ENCODE measurements around the gene SLC16A9.

GRCh38 chr10:59757966-59758365 lies 48.3 kb upstream of the SLC16A9 start:
- TF ChIP-seq CTCF (IDR thresholded peaks at IDR 0.05; ENCODE audit: extremely low read depth in 1 of 2, insufficient read depth in 1 of 2, low read depth in 1 of 2, low read length in 2 of 2) (no peak), MAX (IDR thresholded peaks at IDR 0.05; ENCODE audit: insufficient read depth, insufficient read length) (no peak), MYC (IDR thresholded peaks at IDR 0.05; ENCODE audit: low read depth, low read length) (no peak), POLR2A (IDR thresholded peaks at IDR 0.05; ENCODE audit: low read depth, low read length) (no peak), POLR2AphosphoS5 (IDR thresholded peaks at IDR 0.05; ENCODE audit: insufficient read depth, low read depth, low read length) (no peak)

Measured in endothelial cell of umbilical vein (primary cell).